HUES6 (cell line): ENCODE results near the gene ATXN7.

Source experiments
- H3K27ac ChIP-seq: 2 replicates; pipeline ENCODE4 v1.7.0; 2013; ENCODE audit warnings: low read depth, mild to moderate bottlenecking, low read length, inconsistent platforms
- H3K27me3 ChIP-seq: 2 replicates; pipeline ENCODE4 v1.6.1; 2013; ENCODE audit warnings: low read length; ENCODE audit not compliant: control insufficient read depth, insufficient read depth
- H3K36me3 ChIP-seq: 2 replicates; pipeline ENCODE4 v1.6.1; 2013; ENCODE audit warnings: low read length; ENCODE audit not compliant: control insufficient read depth, insufficient read depth
- H3K4me1 ChIP-seq: 2 replicates; pipeline ENCODE4 v1.6.1; 2013; ENCODE audit warnings: low read length; ENCODE audit not compliant: control insufficient read depth, insufficient read depth
- H3K4me3 ChIP-seq: 2 replicates; pipeline ENCODE4 v1.5.1; 2013; ENCODE audit warnings: low read depth, low read length
- H3K9ac ChIP-seq: one replicate; pipeline ENCODE4 v1.6.1; 2013; ENCODE audit warnings: mild to moderate bottlenecking, low read length
- H3K9me3 ChIP-seq: 2 replicates; pipeline ENCODE4 v1.6.1; 2013; ENCODE audit warnings: low read depth, low read length; ENCODE audit not compliant: control insufficient read depth, insufficient read depth

ATXN7 gene

DNA sequence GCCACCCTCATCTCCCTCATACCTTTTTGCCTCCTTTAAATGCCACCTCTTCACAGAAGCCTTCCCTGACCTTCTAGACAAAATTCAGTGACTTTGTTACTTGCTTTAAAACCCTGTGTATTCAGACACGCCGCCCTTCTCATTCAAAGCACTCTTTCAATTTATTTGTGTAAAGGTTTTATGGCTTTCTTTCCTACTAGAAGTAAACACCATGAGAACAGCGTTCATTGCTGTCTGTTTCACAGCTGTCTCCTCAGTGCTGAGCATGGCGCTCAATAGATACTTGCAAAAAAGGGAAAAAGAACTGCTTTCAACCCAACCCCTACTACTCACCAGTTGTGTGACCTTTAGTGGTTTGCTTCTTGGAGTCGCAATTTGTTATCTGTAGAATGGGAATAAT lies 17.0 kb downstream of the ATXN7 start:
- H3K9ac ChIP-seq: no peak overlapping the region
- H3K9me3 ChIP-seq: no peaks in the 10 kb centered on the region
- no peaks in the 10 kb centered on the region for H3K27me3 ChIP-seq
- no peak overlapping the region for H3K4me3 ChIP-seq
- no peak overlapping the region for H3K27ac ChIP-seq
- H3K4me1 ChIP-seq: peaks cover 14% of the 10 kb centered on the region; the same call in 1 of the 2 replicates
- H3K36me3 ChIP-seq: no peaks in the 10 kb centered on the region

DNA sequence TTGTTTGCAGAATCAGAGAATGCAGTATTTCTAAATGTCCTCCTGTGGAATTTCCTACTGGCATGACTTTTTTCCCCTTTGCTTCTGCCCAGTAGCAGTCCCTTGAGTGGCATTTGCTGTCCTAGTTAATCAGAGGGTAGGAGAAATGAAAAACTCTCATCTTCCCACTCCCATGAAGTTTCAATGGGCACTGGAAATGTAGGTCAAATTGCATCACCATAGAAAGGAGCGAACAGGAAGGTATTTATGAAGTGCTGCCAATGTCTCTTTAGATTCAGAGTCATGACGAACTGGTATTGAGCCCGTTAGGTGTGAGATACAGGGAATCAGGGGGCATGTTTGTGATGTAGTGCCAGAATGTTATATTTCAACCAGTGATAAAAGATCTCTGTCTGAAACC lies 23.2 kb downstream of the ATXN7 start:
- no peaks in the 10 kb centered on the region for H3K36me3 ChIP-seq
- H3K9me3 ChIP-seq: no peaks in the 10 kb centered on the region
- H3K27me3 ChIP-seq: no peaks in the 10 kb centered on the region
- no peak overlapping the region for H3K4me3 ChIP-seq
- H3K4me1 ChIP-seq: peaks cover 7% of the 10 kb centered on the region
- H3K27ac ChIP-seq: no peak overlapping the region
- H3K9ac ChIP-seq: no peak overlapping the region

DNA sequence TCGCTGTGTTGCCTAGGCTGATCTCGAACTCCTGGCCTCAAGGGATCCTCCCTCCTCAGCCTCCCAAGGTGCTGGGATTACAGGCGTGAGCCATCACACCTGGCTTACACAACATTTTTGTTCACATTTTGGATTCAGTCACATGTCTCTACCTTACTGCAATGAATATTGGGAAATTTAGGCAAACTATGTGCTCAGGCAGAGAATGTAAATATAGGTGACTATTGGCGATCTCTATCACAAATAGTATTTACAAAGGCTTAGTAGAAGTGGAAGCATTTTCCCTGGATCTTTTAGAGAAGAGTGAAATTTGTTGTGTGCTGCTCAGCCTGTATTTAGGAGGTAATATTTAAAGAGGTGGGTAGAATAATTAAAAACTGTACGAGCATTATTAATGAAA lies 27.9 kb downstream of the ATXN7 start:
- H3K9ac ChIP-seq: no peak overlapping the region
- H3K4me1 ChIP-seq: peaks cover 17% of the 10 kb centered on the region
- no peaks in the 10 kb centered on the region for H3K36me3 ChIP-seq
- no peaks in the 10 kb centered on the region for H3K9me3 ChIP-seq
- H3K27me3 ChIP-seq: no peaks in the 10 kb centered on the region
- no peak overlapping the region for H3K4me3 ChIP-seq
- no peak overlapping the region for H3K27ac ChIP-seq

DNA sequence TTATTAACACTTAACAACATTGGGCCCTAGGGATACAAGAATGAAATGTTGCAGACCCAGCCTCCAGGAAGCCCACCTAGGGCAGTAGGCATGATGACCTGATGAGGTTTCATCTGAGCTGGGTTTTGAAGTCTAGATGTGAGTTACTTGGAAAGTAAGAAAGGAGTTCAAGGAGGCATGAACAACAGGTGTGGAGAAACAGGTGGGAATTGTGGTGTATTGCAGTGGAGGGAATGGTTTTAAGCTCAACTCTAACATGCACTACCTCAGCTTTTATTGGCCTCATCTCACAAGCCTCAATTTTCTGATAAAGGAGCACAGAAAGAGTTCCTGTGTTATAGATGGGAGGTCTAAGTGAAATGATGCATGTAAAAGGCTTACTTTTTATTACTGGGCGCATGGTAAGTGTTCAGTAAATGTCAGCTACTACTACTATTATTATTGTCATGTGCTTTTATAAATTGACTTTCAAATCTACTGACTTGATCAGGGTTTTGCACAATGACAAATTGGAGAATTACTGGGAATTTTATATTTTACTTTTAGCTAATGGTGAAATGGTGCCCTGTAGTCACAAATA lies 29.2 kb downstream of the ATXN7 start:
- Histone ChIP-seq H3K9ac (no peak overlapping the region), H3K27me3 (no peaks in the 10 kb centered on the region), H3K36me3 (no peaks in the 10 kb centered on the region), H3K27ac (no peak overlapping the region), H3K9me3 (no peaks in the 10 kb centered on the region), H3K4me3 (no peak overlapping the region), H3K4me1 (peaks cover 13% of the 10 kb centered on the region)

DNA sequence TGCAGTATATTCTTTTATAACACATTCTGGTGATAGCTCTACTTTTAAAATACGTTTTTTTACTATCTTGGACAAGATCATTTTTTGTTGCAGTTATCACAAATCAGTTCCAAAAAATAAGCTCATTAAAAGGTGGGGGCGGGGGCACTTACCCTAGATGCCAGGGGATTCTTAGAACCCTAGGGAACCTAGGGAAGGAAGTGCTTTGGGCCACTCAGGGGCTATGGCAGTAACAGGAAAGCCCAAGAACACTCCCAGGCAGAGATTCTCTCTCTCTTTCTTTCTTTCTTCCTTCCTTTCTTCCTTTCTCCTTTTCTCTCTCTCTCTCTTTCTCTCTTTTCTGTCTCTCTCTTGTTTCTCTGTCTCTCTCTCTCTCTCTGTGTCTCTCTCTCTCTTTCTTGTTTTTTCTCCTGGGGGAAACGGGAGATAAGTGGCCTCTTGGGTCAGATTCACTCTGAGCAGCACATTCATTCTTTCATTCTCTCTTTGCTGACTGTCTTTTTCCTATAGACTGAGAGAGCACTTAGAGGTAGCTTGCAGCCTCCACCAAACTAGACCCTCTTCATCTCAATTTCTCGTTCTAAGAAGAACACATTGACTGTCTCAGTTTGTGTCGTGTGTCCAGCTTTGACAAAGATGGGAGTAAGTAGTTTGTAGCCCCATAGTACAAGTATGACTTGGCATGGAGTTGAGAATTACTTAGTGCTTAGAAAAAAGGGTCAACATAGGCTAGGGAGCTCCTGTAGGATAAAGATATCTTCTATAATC lies 31.9 kb downstream of the ATXN7 start:
- Histone ChIP-seq H3K27ac (no peak overlapping the region), H3K36me3 (peaks cover 11% of the 10 kb centered on the region)

DNA sequence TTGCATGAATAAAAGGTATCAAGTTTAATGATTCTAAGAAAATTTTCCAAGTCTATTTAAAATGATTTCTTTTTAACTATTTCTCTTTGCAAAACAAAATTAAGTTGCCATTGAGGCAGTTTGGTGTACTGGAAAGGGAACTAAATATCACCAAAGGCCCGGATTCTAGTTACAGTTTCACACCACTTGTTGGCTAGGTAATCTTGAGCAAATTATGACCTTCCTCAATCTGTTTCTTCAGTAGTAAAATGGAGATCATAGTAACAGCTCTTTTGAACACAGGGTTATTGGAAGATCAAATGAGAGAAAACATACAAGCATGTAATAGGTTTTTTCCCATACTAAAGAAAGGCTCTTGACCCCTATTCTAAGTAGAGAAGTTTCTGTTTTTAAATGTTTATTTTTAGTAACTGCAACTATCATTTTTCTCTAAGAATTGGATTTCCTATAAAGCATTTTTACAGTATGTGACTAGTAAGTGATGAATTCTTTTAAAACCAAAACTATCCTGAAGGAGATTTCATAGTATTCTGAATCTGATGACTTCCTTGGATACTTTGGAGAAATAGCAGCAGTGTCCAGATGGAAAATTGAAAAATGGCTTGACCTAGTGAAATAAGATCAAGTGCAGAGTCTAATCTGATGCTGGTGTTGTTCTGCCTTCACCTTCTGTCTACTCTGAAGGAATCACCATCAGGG lies 32.8 kb downstream of the ATXN7 start:
- Histone ChIP-seq H3K36me3 (peaks cover 16% of the 10 kb centered on the region), H3K4me3 (no peak overlapping the region)

More for the DNA sequence above, 31.9 kb downstream of the ATXN7 start:
- no peaks in the 10 kb centered on the region for H3K27me3 ChIP-seq
- peaks cover 13% of the 10 kb centered on the region for H3K4me1 ChIP-seq
- H3K9ac ChIP-seq: no peak overlapping the region
- no peaks in the 10 kb centered on the region for H3K9me3 ChIP-seq
- no peak overlapping the region for H3K4me3 ChIP-seq

DNA sequence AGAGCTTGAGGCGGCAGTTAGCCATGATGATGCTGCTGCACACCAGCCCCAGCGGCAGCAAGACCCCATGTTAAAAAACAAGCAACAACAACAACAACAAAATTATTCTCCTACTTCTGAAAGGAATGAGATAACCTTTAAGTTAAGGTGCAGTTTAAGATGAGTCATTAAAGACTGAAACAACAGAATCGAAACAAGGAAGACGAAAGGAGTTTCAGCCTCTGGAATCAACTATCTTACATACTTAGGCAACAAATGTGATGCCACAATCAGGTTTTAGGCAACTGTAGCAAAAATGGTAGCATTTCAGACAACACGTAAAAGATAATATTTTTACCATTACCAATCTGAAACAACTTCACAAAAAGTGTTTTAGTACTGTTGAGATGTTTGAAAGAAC lies 36.3 kb downstream of the ATXN7 start:
- peaks cover 20% of the 10 kb centered on the region for H3K36me3 ChIP-seq
- no peak overlapping the region for H3K9ac ChIP-seq
- H3K4me3 ChIP-seq: no peak overlapping the region
- no peak overlapping the region for H3K27ac ChIP-seq
- no peaks in the 10 kb centered on the region for H3K27me3 ChIP-seq
- H3K4me1 ChIP-seq: peaks cover 9% of the 10 kb centered on the region
- no peaks in the 10 kb centered on the region for H3K9me3 ChIP-seq

More for the DNA sequence above, 32.8 kb downstream of the ATXN7 start:
- Histone ChIP-seq H3K9ac (no peak overlapping the region), H3K4me1 (peaks cover 13% of the 10 kb centered on the region), H3K27me3 (no peaks in the 10 kb centered on the region), H3K9me3 (no peaks in the 10 kb centered on the region), H3K27ac (no peak overlapping the region)

DNA sequence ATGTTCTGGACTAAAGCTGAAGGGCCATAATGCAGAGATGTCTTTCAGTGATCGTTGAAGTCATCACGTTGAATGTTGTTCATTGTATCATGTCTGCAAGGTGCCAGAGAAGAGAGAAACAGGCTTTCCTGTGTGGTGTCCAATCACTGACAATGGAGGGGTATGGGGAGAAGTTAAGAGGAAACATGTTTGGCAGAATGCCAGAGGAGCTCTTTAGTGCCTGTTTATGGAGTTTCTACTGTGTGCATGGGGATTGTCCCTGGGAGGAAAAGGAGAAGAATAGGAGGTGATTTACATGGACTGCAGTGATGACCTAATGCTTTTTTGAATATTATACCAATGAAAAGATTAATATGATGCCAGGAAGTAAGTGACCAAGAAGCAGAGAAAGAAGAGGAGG lies 36.8 kb downstream of the ATXN7 start:
- H3K9me3 ChIP-seq: no peaks in the 10 kb centered on the region
- H3K4me1 ChIP-seq: peaks cover 5% of the 10 kb centered on the region; the same call in 1 of the 2 replicates
- no peak overlapping the region for H3K27ac ChIP-seq
- H3K36me3 ChIP-seq: peaks cover 20% of the 10 kb centered on the region
- H3K4me3 ChIP-seq: no peak overlapping the region
- no peaks in the 10 kb centered on the region for H3K27me3 ChIP-seq
- H3K9ac ChIP-seq: no peak overlapping the region

DNA sequence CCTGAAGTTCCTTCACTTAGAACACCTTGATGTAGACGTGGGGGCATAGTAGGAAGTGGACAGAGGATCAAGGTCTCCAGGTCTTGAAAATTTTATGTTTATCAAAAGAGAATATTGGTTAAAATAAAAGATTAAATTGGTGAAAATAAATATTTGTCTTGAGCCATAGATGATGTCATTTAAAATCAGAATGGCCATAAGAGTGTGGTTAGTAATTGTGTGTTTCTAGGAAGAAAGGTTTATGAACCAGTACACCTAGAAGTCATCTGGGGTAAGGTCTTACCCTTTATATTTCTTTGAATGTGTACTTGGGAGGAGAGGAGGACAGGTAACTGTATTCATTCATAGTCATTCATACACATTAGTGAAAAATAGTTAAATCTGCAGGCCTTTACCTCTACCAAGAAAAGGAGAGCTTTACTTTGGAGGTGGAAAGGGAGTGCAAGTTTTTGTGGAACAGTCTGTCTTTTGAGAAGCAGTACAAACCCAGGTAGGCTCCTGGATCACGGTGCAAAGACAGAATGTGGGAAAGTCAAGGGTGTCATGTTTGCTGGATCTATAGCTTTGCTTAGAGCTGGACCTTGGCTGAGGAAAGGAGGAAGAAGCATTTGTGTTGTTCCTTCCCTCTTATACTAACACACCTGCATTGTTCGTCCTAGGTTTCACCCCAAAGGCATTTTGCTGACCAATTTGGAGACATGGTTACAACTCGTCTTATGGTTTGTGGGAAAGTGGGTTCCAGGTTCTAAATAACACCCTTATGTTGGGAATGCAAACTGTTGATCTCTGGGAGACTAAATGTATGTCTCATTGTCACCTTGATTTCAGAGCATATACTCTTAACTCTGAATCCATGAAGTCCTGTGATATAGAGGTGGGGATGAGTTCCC lies 42.3 kb downstream of the ATXN7 start:
- peaks cover 7% of the 10 kb centered on the region for H3K4me1 ChIP-seq
- no peak overlapping the region for H3K9ac ChIP-seq
- no peak overlapping the region for H3K27ac ChIP-seq
- H3K36me3 ChIP-seq: 0 out of 2 replicates have a peak, but pooled peaks cover 5% of the 10 kb centered on the region
- no peaks in the 10 kb centered on the region for H3K9me3 ChIP-seq
- no peak overlapping the region for H3K4me3 ChIP-seq
- 0 out of 2 replicates have a peak, but pooled peaks cover 1% of the 10 kb centered on the region for H3K27me3 ChIP-seq

DNA sequence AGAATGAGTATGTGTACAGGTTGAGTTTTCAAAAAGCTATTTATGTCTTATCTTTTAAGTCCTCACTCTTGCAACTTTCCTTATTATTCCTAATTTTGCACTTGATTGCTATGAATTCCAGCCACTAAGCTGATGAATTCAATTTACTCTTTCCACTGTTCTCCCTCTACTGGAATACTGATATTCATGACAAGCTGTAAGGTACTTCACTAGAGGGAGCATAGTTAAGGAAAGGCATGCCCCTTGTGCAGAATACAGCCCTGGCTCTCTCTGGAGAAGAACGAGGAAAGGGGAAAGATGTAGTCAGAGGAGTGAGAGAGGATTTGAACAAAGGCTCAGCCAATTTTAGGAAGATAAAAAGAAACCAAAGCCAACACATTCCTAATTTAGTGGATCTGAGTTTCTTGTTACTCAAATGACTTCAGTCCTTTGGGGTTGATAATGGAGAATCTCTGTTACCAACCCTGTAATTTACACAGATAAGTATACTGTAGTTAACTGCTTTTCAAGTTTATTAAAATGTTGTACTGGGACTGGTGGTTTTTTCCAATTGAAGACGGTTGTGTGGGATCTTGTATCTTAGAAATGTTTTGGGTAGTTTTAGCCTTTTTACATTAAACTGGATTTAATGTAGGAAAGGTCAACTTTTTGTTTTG lies 44.5 kb downstream of the ATXN7 start:
- no peak overlapping the region for H3K27ac ChIP-seq
- peaks cover 11% of the 10 kb centered on the region for H3K4me1 ChIP-seq
- no peaks in the 10 kb centered on the region for H3K9me3 ChIP-seq
- no peaks in the 10 kb centered on the region for H3K36me3 ChIP-seq
- H3K4me3 ChIP-seq: no peak overlapping the region
- H3K27me3 ChIP-seq: 0 out of 2 replicates have a peak, but pooled peaks cover 3% of the 10 kb centered on the region
- no peak overlapping the region for H3K9ac ChIP-seq
